ENCODE measurements around the gene DMD.

DMD gene

GRCh38 chrX:31201503-31201902 is 2009.8 kb downstream of the DMD start:
- no peak overlapping the region for H3K4me2 ChIP-seq (ENCODE audit: low read length)
- H3K14ac ChIP-seq (ENCODE audit: low read length): no peak overlapping the region
- no peak overlapping the region for H2BK120ac ChIP-seq (ENCODE audit: insufficient read depth, low read length, poor library complexity)
- no peak overlapping the region for H2BK5ac ChIP-seq (ENCODE audit: low read depth, low read length, poor library complexity)
- WGBS (ENCODE audit: extremely low coverage, insufficient coverage, insufficient read length): no CpG with 5 or more reads among the region's 4 CpGs
- no peaks in the 10 kb centered on the region for H3K9me3 ChIP-seq (ENCODE audit: insufficient read depth, low read depth, low read length)
- no peak overlapping the region for H4K12ac ChIP-seq (ENCODE audit: low read depth, low read length)
- no peak overlapping the region for H3K27ac ChIP-seq (ENCODE audit: low read depth, low read length)
- no peak overlapping the region for H2BK12ac ChIP-seq (ENCODE audit: low read length)
- H4K8ac ChIP-seq (ENCODE audit: low read depth, low read length): no peak overlapping the region
- no peak overlapping the region for H3K4me3 ChIP-seq (ENCODE audit: low read depth, low read length)
- H3K23ac ChIP-seq (ENCODE audit: low read length): no peak overlapping the region
- H2AK5ac ChIP-seq (ENCODE audit: low read length): no peak overlapping the region
- no peak for DNase-seq
- H3K9ac ChIP-seq (ENCODE audit: low read length): no peak overlapping the region
- H3K79me2 ChIP-seq (ENCODE audit: control insufficient read depth, insufficient read depth, low read length, poor library complexity): no peaks in the 10 kb centered on the region
- H3K18ac ChIP-seq (ENCODE audit: low read length): no peak overlapping the region
- no peaks in the 10 kb centered on the region for H3K79me1 ChIP-seq (ENCODE audit: low read length)
- no peaks in the 10 kb centered on the region for H3K36me3 ChIP-seq (ENCODE audit: control insufficient read depth in 1 of 2, insufficient read depth in 2 of 2, low read length in 2 of 2)
- H3K4ac ChIP-seq (ENCODE audit: low read depth, low read length): no peak overlapping the region
- H3K4me1 ChIP-seq (ENCODE audit: control insufficient read depth in 1 of 2, insufficient read depth in 2 of 2, low read length in 2 of 2): no peaks in the 10 kb centered on the region
- H4K91ac ChIP-seq (ENCODE audit: low read depth, low read length): no peak overlapping the region
- no peaks in the 10 kb centered on the region for H3K27me3 ChIP-seq (ENCODE audit: insufficient read depth, low read length)
- no peak overlapping the region for H2AFZ ChIP-seq (ENCODE audit: insufficient read depth, low read length, poor library complexity)

DNA sequence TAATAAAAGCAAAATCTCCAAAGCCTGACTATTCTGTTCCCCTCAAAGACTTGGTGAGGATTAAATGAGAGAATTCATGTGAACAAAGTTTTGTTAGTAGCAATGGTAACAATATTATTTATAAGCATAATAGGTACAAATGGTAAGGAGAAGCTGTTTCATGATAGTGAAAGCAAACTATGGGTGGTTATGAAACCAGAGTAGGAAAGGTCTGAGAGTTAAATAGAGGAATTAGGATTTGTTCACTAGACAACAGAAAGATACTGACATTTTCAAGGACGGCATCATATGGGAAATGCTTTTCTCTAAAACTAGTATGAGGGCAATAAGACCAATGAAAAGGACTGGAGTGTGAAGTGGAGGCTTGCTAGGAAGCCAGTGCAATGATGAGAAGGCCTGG is 2010.9 kb downstream of the DMD start:
- no peak overlapping the region for H3K18ac ChIP-seq (ENCODE audit: low read length)
- no peak for DNase-seq
- no peak overlapping the region for H4K8ac ChIP-seq (ENCODE audit: low read depth, low read length)
- H3K4me1 ChIP-seq (ENCODE audit: control insufficient read depth in 1 of 2, insufficient read depth in 2 of 2, low read length in 2 of 2): no peaks in the 10 kb centered on the region
- H3K36me3 ChIP-seq (ENCODE audit: control insufficient read depth in 1 of 2, insufficient read depth in 2 of 2, low read length in 2 of 2): no peaks in the 10 kb centered on the region
- no peaks in the 10 kb centered on the region for H3K79me1 ChIP-seq (ENCODE audit: low read length)
- whole genome bisulfite sequencing (ENCODE audit: extremely low coverage, insufficient coverage, insufficient read length): no CpG with 5 or more reads among the region's 1 CpG
- no peak overlapping the region for H2BK5ac ChIP-seq (ENCODE audit: low read depth, low read length, poor library complexity)
- no peak overlapping the region for H2BK120ac ChIP-seq (ENCODE audit: insufficient read depth, low read length, poor library complexity)
- H3K4me2 ChIP-seq (ENCODE audit: low read length): no peak overlapping the region
- no peak overlapping the region for H4K12ac ChIP-seq (ENCODE audit: low read depth, low read length)
- no peaks in the 10 kb centered on the region for H3K79me2 ChIP-seq (ENCODE audit: control insufficient read depth, insufficient read depth, low read length, poor library complexity)
- H4K91ac ChIP-seq (ENCODE audit: low read depth, low read length): no peak overlapping the region
- no peaks in the 10 kb centered on the region for H3K27me3 ChIP-seq (ENCODE audit: insufficient read depth, low read length)
- no peak overlapping the region for H3K9ac ChIP-seq (ENCODE audit: low read length)
- no peak overlapping the region for H3K27ac ChIP-seq (ENCODE audit: low read depth, low read length)
- no peak overlapping the region for H3K14ac ChIP-seq (ENCODE audit: low read length)
- H3K4me3 ChIP-seq (ENCODE audit: low read depth, low read length): no peak overlapping the region
- H3K23ac ChIP-seq (ENCODE audit: low read length): no peak overlapping the region
- no peak overlapping the region for H2AFZ ChIP-seq (ENCODE audit: insufficient read depth, low read length, poor library complexity)
- no peaks in the 10 kb centered on the region for H3K9me3 ChIP-seq (ENCODE audit: insufficient read depth, low read depth, low read length)
- H2BK12ac ChIP-seq (ENCODE audit: low read length): no peak overlapping the region
- H3K4ac ChIP-seq (ENCODE audit: low read depth, low read length): no peak overlapping the region
- no peak overlapping the region for H2AK5ac ChIP-seq (ENCODE audit: low read length)

- DNase-seq: peak in 1 of 2 donors; percentile 51
- H3K4me3 ChIP-seq (ENCODE audit: low read depth, low read length): no peak overlapping the region
- H2AK5ac ChIP-seq (ENCODE audit: low read length): no peak overlapping the region
- no peak overlapping the region for H3K23ac ChIP-seq (ENCODE audit: low read length)
- H3K79me2 ChIP-seq (ENCODE audit: control insufficient read depth, insufficient read depth, low read length, poor library complexity): no peaks in the 10 kb centered on the region
- no peaks in the 10 kb centered on the region for H3K27me3 ChIP-seq (ENCODE audit: insufficient read depth, low read length)
- no peaks in the 10 kb centered on the region for H3K4me1 ChIP-seq (ENCODE audit: control insufficient read depth in 1 of 2, insufficient read depth in 2 of 2, low read length in 2 of 2)
- H3K18ac ChIP-seq (ENCODE audit: low read length): no peak overlapping the region
- no peak overlapping the region for H3K9ac ChIP-seq (ENCODE audit: low read length)
- no peak overlapping the region for H3K14ac ChIP-seq (ENCODE audit: low read length)
- no peak overlapping the region for H2BK120ac ChIP-seq (ENCODE audit: insufficient read depth, low read length, poor library complexity)
- H3K27ac ChIP-seq (ENCODE audit: low read depth, low read length): no peak overlapping the region
- no CpG with 5 or more reads among the region's 5 CpGs for WGBS (ENCODE audit: extremely low coverage, insufficient coverage, insufficient read length)
- H4K8ac ChIP-seq (ENCODE audit: low read depth, low read length): no peak overlapping the region
- no peak overlapping the region for H2BK12ac ChIP-seq (ENCODE audit: low read length)
- no peak overlapping the region for H3K4ac ChIP-seq (ENCODE audit: low read depth, low read length)
- H4K91ac ChIP-seq (ENCODE audit: low read depth, low read length): no peak overlapping the region
- no peaks in the 10 kb centered on the region for H3K79me1 ChIP-seq (ENCODE audit: low read length)
- no peak overlapping the region for H3K4me2 ChIP-seq (ENCODE audit: low read length)
- no peak overlapping the region for H4K12ac ChIP-seq (ENCODE audit: low read depth, low read length)
- H2AFZ ChIP-seq (ENCODE audit: insufficient read depth, low read length, poor library complexity): no peak overlapping the region
- no peaks in the 10 kb centered on the region for H3K36me3 ChIP-seq (ENCODE audit: control insufficient read depth in 1 of 2, insufficient read depth in 2 of 2, low read length in 2 of 2)
- H3K9me3 ChIP-seq (ENCODE audit: insufficient read depth, low read depth, low read length): no peaks in the 10 kb centered on the region
- no peak overlapping the region for H2BK5ac ChIP-seq (ENCODE audit: low read depth, low read length, poor library complexity)
Observed at GRCh38 chrX:31199840-31200114, 2011.6 kb downstream of the DMD start.

GRCh38 chrX:31199056-31199839 is 2012.1 kb downstream of the DMD start:
- Histone ChIP-seq H3K27ac (ENCODE audit: low read depth, low read length) (no peak overlapping the region), H4K8ac (ENCODE audit: low read depth, low read length) (no peak overlapping the region), H3K4ac (ENCODE audit: low read depth, low read length) (no peak overlapping the region), H2AFZ (ENCODE audit: insufficient read depth, low read length, poor library complexity) (no peak overlapping the region), H2BK12ac (ENCODE audit: low read length) (no peak overlapping the region), H3K79me2 (ENCODE audit: control insufficient read depth, insufficient read depth, low read length, poor library complexity) (no peaks in the 10 kb centered on the region), H3K27me3 (ENCODE audit: insufficient read depth, low read length) (no peaks in the 10 kb centered on the region), H4K91ac (ENCODE audit: low read depth, low read length) (no peak overlapping the region), H3K23ac (ENCODE audit: low read length) (no peak overlapping the region), H3K4me2 (ENCODE audit: low read length) (no peak overlapping the region), H3K14ac (ENCODE audit: low read length) (no peak overlapping the region), H3K9me3 (ENCODE audit: insufficient read depth, low read depth, low read length) (no peaks in the 10 kb centered on the region), H3K18ac (ENCODE audit: low read length) (no peak overlapping the region), H2BK120ac (ENCODE audit: insufficient read depth, low read length, poor library complexity) (no peak overlapping the region), H3K79me1 (ENCODE audit: low read length) (no peaks in the 10 kb centered on the region), H2AK5ac (ENCODE audit: low read length) (no peak overlapping the region), H3K4me3 (ENCODE audit: low read depth, low read length) (no peak overlapping the region), H3K4me1 (ENCODE audit: control insufficient read depth in 1 of 2, insufficient read depth in 2 of 2, low read length in 2 of 2) (no peaks in the 10 kb centered on the region), H3K9ac (ENCODE audit: low read length) (no peak overlapping the region), H3K36me3 (ENCODE audit: control insufficient read depth in 1 of 2, insufficient read depth in 2 of 2, low read length in 2 of 2) (no peaks in the 10 kb centered on the region), H2BK5ac (ENCODE audit: low read depth, low read length, poor library complexity) (no peak overlapping the region), H4K12ac (ENCODE audit: low read depth, low read length) (no peak overlapping the region)
- no CpG with 5 or more reads among the region's 5 CpGs for WGBS (ENCODE audit: extremely low coverage, insufficient coverage, insufficient read length)
- no peak for DNase-seq

Measured in trophoblast cell (in vitro differentiated cells and primary cell).